Measurements from ENCODE around the gene PRKN.

DNA sequence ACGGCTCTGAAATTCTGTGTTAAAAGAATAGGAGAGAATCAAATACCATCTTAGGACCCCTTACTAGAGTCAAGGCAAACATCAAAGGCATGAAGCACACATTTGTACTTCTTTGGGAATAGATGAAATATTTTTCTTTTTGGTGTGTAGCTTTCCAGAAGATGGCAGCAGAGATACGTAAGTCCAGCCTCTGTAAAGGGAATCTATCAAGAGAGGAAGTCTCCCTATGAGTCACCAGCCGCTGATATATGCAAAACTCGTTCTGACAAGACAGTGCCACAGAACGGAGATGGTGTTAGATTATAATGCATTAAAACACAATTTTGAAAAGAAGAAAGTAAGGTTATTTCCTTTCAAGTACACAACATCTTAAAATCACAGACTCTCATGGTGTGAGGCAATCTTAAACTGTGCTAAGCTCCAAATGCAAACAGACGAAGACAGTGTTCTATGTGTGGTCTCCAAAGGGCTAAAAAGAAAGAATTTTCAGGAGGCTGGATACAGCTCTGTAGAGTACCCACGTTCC, 1333.7 kb downstream of the PRKN start:
- no peak for TF ChIP-seq EZH2 (IDR thresholded peaks at IDR 0.05; ENCODE audit: insufficient read depth, low read length)
- TF ChIP-seq, protein P1, sequence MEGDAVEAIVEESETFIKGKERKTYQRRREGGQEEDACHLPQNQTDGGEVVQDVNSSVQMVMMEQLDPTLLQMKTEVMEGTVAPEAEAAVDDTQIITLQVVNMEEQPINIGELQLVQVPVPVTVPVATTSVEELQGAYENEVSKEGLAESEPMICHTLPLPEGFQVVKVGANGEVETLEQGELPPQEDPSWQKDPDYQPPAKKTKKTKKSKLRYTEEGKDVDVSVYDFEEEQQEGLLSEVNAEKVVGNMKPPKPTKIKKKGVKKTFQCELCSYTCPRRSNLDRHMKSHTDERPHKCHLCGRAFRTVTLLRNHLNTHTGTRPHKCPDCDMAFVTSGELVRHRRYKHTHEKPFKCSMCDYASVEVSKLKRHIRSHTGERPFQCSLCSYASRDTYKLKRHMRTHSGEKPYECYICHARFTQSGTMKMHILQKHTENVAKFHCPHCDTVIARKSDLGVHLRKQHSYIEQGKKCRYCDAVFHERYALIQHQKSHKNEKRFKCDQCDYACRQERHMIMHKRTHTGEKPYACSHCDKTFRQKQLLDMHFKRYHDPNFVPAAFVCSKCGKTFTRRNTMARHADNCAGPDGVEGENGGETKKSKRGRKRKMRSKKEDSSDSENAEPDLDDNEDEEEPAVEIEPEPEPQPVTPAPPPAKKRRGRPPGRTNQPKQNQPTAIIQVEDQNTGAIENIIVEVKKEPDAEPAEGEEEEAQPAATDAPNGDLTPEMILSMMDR (IDR thresholded peaks at IDR 0.05; ENCODE audit: insufficient read depth, low read depth, low read length), result peak; percentile 77
